ENCODE measurements around the gene SOHLH1. TPM values are rescaled to one million over a fixed set of nuclear protein-coding genes. Genes with fewer than 3 reads are reported as not detected.

SOHLH1 gene
- polyA plus RNA-seq, 1 of the 3 experiments (the other 2 are of a cell fraction), result not detected

- POLR2A ChIA-PET, result no interaction called here
- H3K9me2 ChIP-seq, result no peaks in the 10 kb centered on the region
These were observed 40.3 kb upstream of the SOHLH1 start for GRCh38 chr9:135739271-135740220.

More at GRCh38 chr9:135739271-135740220, 40.3 kb upstream of the SOHLH1 start:
- H3K4me1 ChIP-seq (ENCODE audit: control insufficient read depth in 1 of 2, insufficient read depth in 2 of 2, low read depth in 1 of 2, low read length in 1 of 2), result no peaks in the 10 kb centered on the region
- CTCF ChIA-PET, result interaction anchor here (0.6 to 1.6 kb wide), 2 partner anchors 125 to 1315 kb away, joined by 3 read pairs; no protein-coding TSS in a partner anchor
- TF ChIP-seq MEF2A (IDR thresholded peaks at IDR 0.05; ENCODE audit: borderline replicate concordance, low read depth) (no peak), GATA2 (CRISPR knock-in tag; IDR thresholded peaks at IDR 0.05) (no peak), JUND (IDR thresholded peaks at IDR 0.05) (no peak), RFX5 (IDR thresholded peaks at IDR 0.05; ENCODE audit: low read length) (no peak), GABPA (IDR thresholded peaks at IDR 0.05; ENCODE audit: low read depth) (no peak), YY1 (IDR thresholded peaks at IDR 0.05; ENCODE audit: low read depth) (no peak), IRF3 (IDR thresholded peaks at IDR 0.05; ENCODE audit: low read depth, low read length) (no peak), EP300 (IDR thresholded peaks at IDR 0.05; ENCODE audit: borderline replicate concordance in 1 of 2, low read depth in 1 of 2, low read length in 1 of 2) (no peak), FOSL2 (IDR thresholded peaks at IDR 0.05; ENCODE audit: borderline replicate concordance, low read depth) (no peak), ELF1 (IDR thresholded peaks at IDR 0.05) (no peak), FOXM1 (IDR thresholded peaks at IDR 0.05; ENCODE audit: low read depth) (no peak), NRF1 (IDR thresholded peaks at IDR 0.05; ENCODE audit: low read depth, low read length) (no peak), SIN3A (IDR thresholded peaks at IDR 0.05; ENCODE audit: borderline replicate concordance, low read depth, low read length) (no peak), FOXJ3 (CRISPR knock-in tag; IDR thresholded peaks at IDR 0.05) (no peak), RXRA (IDR thresholded peaks at IDR 0.05; ENCODE audit: borderline replicate concordance, low read depth) (no peak)
- TF ChIP-seq, protein P1, sequence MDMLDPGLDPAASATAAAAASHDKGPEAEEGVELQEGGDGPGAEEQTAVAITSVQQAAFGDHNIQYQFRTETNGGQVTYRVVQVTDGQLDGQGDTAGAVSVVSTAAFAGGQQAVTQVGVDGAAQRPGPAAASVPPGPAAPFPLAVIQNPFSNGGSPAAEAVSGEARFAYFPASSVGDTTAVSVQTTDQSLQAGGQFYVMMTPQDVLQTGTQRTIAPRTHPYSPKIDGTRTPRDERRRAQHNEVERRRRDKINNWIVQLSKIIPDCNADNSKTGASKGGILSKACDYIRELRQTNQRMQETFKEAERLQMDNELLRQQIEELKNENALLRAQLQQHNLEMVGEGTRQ (IDR thresholded peaks at IDR 0.05; ENCODE audit: borderline replicate concordance, low read depth, low read length), result no peak
- TF ChIP-seq, protein P2, sequence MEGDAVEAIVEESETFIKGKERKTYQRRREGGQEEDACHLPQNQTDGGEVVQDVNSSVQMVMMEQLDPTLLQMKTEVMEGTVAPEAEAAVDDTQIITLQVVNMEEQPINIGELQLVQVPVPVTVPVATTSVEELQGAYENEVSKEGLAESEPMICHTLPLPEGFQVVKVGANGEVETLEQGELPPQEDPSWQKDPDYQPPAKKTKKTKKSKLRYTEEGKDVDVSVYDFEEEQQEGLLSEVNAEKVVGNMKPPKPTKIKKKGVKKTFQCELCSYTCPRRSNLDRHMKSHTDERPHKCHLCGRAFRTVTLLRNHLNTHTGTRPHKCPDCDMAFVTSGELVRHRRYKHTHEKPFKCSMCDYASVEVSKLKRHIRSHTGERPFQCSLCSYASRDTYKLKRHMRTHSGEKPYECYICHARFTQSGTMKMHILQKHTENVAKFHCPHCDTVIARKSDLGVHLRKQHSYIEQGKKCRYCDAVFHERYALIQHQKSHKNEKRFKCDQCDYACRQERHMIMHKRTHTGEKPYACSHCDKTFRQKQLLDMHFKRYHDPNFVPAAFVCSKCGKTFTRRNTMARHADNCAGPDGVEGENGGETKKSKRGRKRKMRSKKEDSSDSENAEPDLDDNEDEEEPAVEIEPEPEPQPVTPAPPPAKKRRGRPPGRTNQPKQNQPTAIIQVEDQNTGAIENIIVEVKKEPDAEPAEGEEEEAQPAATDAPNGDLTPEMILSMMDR (IDR thresholded peaks at IDR 0.05), result no peak
- TF ChIP-seq, protein P3, sequence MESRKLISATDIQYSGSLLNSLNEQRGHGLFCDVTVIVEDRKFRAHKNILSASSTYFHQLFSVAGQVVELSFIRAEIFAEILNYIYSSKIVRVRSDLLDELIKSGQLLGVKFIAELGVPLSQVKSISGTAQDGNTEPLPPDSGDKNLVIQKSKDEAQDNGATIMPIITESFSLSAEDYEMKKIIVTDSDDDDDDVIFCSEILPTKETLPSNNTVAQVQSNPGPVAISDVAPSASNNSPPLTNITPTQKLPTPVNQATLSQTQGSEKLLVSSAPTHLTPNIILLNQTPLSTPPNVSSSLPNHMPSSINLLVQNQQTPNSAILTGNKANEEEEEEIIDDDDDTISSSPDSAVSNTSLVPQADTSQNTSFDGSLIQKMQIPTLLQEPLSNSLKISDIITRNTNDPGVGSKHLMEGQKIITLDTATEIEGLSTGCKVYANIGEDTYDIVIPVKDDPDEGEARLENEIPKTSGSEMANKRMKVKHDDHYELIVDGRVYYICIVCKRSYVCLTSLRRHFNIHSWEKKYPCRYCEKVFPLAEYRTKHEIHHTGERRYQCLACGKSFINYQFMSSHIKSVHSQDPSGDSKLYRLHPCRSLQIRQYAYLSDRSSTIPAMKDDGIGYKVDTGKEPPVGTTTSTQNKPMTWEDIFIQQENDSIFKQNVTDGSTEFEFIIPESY (IDR thresholded peaks at IDR 0.05; ENCODE audit: borderline replicate concordance, low read depth), result no peak
- H3K4me3 ChIP-seq (ENCODE audit: low read depth in 2 of 2, low read length in 1 of 2), result no peak overlapping the region
- no peaks in the 10 kb centered on the region for H3K36me3 ChIP-seq (replicated peaks in 1 of 2; ENCODE audit: control insufficient read depth in 1 of 2, insufficient read depth in 2 of 2, low read length in 1 of 2)
- no peak overlapping the region for H3K4me2 ChIP-seq
- no peak overlapping the region for H3K9ac ChIP-seq
- no peak overlapping the region for H3K27ac ChIP-seq (ENCODE audit: low read depth in 2 of 2, low read length in 1 of 2)
- no peaks in the 10 kb centered on the region for H3F3A ChIP-seq (replicated peaks; ENCODE audit: insufficient read depth)
- WGBS (ENCODE audit: low lambda C conversion rate), result 54% methylated on average over 17 of the region's 28 CpGs
- no peaks in the 10 kb centered on the region for H3K27me3 ChIP-seq (ENCODE audit: insufficient read depth)
- H3K79me2 ChIP-seq (ENCODE audit: insufficient read depth), result no peaks in the 10 kb centered on the region
- no peak for DNase-seq
- no peaks in the 10 kb centered on the region for H4K20me1 ChIP-seq (ENCODE audit: insufficient read depth)
- no peaks in the 10 kb centered on the region for H3K9me3 ChIP-seq
- no peak overlapping the region for H2AFZ ChIP-seq (ENCODE audit: low read depth)

All from SK-N-SH (cell line).